ENCODE data around the gene SNX24.

DNA sequence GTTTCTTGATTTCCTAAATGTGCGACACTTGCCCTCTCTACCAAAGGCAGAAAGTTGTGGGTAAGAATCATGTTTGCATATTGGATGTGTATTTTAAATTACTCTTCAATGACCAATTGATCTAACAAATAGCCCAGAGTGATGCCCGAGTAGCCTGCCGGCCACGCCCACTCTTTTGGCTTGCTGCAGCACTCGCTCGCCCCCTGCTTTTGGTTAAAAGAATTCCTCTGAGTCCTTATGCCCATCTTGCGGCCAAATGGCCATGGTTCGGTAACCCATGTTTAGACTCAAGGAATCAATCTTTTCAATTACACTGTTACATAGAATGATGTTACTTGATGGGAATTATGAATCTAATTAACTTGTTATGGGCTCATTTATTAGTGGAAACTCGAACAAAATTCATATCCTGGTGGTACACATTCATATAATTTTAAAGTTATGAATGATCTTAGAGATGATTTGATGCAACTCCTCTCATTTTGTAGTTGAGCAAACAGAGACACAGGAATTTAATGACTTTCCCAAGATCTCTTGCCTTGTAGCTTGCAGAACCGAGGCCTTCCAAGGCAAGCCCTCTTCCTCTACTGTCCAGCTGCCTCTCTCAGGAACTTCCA, 154.6 kb downstream of the SNX24 start:
- no peak for TF ChIP-seq CEBPB (IDR thresholded peaks at IDR 0.05)
- no peak for TF ChIP-seq POLR2A (IDR thresholded peaks at IDR 0.05; ENCODE audit: low read length)
- TF ChIP-seq NPAS2 (CRISPR knock-in tag; IDR thresholded peaks at IDR 0.05; ENCODE audit: borderline replicate concordance) = no peak
- TF ChIP-seq SMC3 (IDR thresholded peaks at IDR 0.05) = peak; percentile 68
- no peak for TF ChIP-seq BHLHE40 (IDR thresholded peaks at IDR 0.05; ENCODE audit: low read depth, low read length)
- no peak for TF ChIP-seq POLR2AphosphoS2 (conservative IDR thresholded peaks at IDR 0.05; ENCODE audit: low read length)
- TF ChIP-seq, protein P1, sequence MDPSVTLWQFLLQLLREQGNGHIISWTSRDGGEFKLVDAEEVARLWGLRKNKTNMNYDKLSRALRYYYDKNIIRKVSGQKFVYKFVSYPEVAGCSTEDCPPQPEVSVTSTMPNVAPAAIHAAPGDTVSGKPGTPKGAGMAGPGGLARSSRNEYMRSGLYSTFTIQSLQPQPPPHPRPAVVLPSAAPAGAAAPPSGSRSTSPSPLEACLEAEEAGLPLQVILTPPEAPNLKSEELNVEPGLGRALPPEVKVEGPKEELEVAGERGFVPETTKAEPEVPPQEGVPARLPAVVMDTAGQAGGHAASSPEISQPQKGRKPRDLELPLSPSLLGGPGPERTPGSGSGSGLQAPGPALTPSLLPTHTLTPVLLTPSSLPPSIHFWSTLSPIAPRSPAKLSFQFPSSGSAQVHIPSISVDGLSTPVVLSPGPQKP (IDR thresholded peaks at IDR 0.05; ENCODE audit: low read depth, low read length) = no peak
- TF ChIP-seq, protein P2, sequence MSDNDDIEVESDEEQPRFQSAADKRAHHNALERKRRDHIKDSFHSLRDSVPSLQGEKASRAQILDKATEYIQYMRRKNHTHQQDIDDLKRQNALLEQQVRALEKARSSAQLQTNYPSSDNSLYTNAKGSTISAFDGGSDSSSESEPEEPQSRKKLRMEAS (IDR thresholded peaks at IDR 0.05) = no peak
- TF ChIP-seq, protein P3, sequence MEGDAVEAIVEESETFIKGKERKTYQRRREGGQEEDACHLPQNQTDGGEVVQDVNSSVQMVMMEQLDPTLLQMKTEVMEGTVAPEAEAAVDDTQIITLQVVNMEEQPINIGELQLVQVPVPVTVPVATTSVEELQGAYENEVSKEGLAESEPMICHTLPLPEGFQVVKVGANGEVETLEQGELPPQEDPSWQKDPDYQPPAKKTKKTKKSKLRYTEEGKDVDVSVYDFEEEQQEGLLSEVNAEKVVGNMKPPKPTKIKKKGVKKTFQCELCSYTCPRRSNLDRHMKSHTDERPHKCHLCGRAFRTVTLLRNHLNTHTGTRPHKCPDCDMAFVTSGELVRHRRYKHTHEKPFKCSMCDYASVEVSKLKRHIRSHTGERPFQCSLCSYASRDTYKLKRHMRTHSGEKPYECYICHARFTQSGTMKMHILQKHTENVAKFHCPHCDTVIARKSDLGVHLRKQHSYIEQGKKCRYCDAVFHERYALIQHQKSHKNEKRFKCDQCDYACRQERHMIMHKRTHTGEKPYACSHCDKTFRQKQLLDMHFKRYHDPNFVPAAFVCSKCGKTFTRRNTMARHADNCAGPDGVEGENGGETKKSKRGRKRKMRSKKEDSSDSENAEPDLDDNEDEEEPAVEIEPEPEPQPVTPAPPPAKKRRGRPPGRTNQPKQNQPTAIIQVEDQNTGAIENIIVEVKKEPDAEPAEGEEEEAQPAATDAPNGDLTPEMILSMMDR (IDR thresholded peaks at IDR 0.05) = peak; percentile 59
